CD4-positive, CD25-positive, alpha-beta regulatory T cell (primary cell): ENCODE results near the gene DNASE1L3. TPM values are rescaled to one million over a fixed set of nuclear protein-coding genes. Genes with fewer than 3 reads are reported as not detected.
"Not testable (repeated sequence)": the region's sequence is repeated elsewhere in the genome, so short reads cannot be mapped to it uniquely, and the experiment has no call there.

Experiments used
- ATAC-seq, 2 donors: fragments of 150-1000 bp; cut with Tn5 transposase; one replicate each; pipeline ENCODE4 v1.10.0; 2021; ENCODE audit warnings: low read depth in 2 of 2, moderate number of reproducible peaks in 2 of 2, moderate library complexity in 1 of 2
- DNase-seq, 3 donors: peaks; one replicate each; pipeline versions ENCODE4 v3.0.0 to v3.0.0-alpha.2; 2012 to 2022; ENCODE audit warnings: mixed read lengths in 1 of 3
- H3K27ac ChIP-seq: one replicate; pipeline ENCODE4 v1.7.0; 2013; ENCODE audit warnings: mild to moderate bottlenecking, low read length; ENCODE audit not compliant: insufficient read depth, poor library complexity, severe bottlenecking
- H3K27me3 ChIP-seq: one replicate; pipeline ENCODE4 v1.7.0; 2013; ENCODE audit warnings: low read length; ENCODE audit not compliant: control insufficient read depth, insufficient read depth
- H3K36me3 ChIP-seq: one replicate; pipeline ENCODE4 v1.7.0; 2013; ENCODE audit warnings: mild to moderate bottlenecking, low read length, moderate library complexity; ENCODE audit not compliant: control insufficient read depth, insufficient read depth
- H3K4me1 ChIP-seq: 2 replicates; pipeline ENCODE4 v1.7.0; 2013; ENCODE audit warnings: mild to moderate bottlenecking, low read length; ENCODE audit not compliant: insufficient read depth, control insufficient read depth, poor library complexity, severe bottlenecking
- H3K4me3 ChIP-seq: one replicate; pipeline ENCODE4 v1.7.0; 2013; ENCODE audit warnings: low read depth, mild to moderate bottlenecking, low read length, moderate library complexity
- H3K9me3 ChIP-seq, 2 experiments: 1 replicate in 1 of 2; 2 replicates in 1 of 2; pipeline ENCODE4 v1.7.0; 2013; ENCODE audit warnings: low read length in 2 of 2, mild to moderate bottlenecking in 1 of 2, moderate library complexity in 1 of 2; ENCODE audit not compliant: control insufficient read depth in 2 of 2
- H3K27ac Mint-ChIP-seq, 3 donors: one replicate each; pipeline ENCODE4 v1.8.0; 2020 to 2022; ENCODE audit warnings: mild to moderate bottlenecking in 3 of 3, mixed read lengths in 3 of 3, moderate library complexity in 2 of 3
- H3K27me3 Mint-ChIP-seq: one replicate; pipeline ENCODE4 v1.8.0; 2022; ENCODE audit warnings: mild to moderate bottlenecking, mixed read lengths
- H3K36me3 Mint-ChIP-seq: one replicate; pipeline ENCODE4 v1.8.0; 2020; ENCODE audit warnings: mixed read lengths
- H3K4me1 Mint-ChIP-seq, 4 donors: one replicate each; pipeline ENCODE4 v1.8.0; 2020 to 2022; ENCODE audit warnings: mixed read lengths in 4 of 4, mild to moderate bottlenecking in 1 of 4
- H3K4me3 Mint-ChIP-seq, 4 donors: one replicate each; pipeline ENCODE4 v1.8.0; 2020 to 2022; ENCODE audit warnings: mild to moderate bottlenecking in 4 of 4, mixed read lengths in 4 of 4, moderate library complexity in 3 of 4
- H3K9me3 Mint-ChIP-seq, 7 donors: one replicate each; pipeline ENCODE4 v1.8.0; 2020 to 2022; ENCODE audit warnings: mixed read lengths in 7 of 7, mild to moderate bottlenecking in 3 of 7, moderate library complexity in 2 of 7
- polyA plus RNA-seq, 4 donors: library from polyadenylated mRNA; unstranded; fragments of 300-500 nt; fragmentation: Illumina TruSeq; gene quantifications; one replicate each; pipeline ENCODE4 v1.2.3, GENCODE V29; 2021
- total RNA-seq: library from RNA; stranded (reverse); gene quantifications from one replicate; pipeline ENCODE4 v1.2.3, GENCODE V29; 2022

The DNASE1L3 gene
- total and polyA plus RNA-seq, 5 donors from 2014 or later: 0.14 TPM; not detected in 4

DNA sequence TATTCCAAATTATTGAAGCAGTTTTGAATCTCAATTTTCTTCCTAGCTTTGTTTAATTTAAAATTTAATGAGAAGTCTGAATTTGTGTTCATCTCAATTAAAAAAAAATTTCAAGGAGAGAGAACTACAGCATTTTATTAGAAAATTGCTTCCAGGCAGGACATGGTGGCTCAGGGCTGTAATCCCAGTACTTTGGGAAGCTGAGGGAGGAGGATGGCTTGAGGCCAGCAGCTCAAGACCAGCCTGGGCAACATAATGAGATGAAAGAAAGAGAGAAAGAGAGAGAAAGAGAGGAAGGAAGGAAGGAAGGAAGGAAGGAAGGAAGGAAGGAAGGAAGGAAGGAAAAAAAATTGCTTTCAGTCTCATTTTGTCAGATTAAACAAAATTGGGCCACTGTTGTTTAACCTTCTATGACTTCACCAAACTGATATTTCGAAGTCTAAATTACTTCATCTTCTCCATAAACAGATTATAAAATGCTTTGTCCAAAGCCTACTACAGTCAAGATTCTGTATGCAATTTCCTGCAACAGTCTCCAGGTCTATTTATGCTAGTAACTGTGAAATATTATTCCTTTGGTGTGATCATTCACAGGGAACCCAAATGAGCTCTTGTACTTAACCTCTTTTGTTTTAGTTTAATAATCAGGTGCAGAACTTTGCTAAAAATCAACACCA is 20.2 kb upstream of the DNASE1L3 start:
- DNase-seq (no peak), ATAC-seq (no peak)
- Histone ChIP-seq H3K27me3 (peaks cover 17% of the 10 kb centered on the region), H3K36me3 (no peaks in the 10 kb centered on the region), H3K27ac (no peak overlapping the region), H3K4me3 (no peak overlapping the region), H3K4me1 (no peaks in the 10 kb centered on the region), H3K9me3 (no peaks in the 10 kb centered on the region)
- Mint-ChIP-seq H3K4me3 (no peak overlapping the region), H3K36me3 (no peaks in the 10 kb centered on the region), H3K4me1 (no peaks in the 10 kb centered on the region), H3K27ac (no peak overlapping the region), H3K9me3 (no peaks in the 10 kb centered on the region), H3K27me3 (peaks cover 72% of the 10 kb centered on the region)

DNA sequence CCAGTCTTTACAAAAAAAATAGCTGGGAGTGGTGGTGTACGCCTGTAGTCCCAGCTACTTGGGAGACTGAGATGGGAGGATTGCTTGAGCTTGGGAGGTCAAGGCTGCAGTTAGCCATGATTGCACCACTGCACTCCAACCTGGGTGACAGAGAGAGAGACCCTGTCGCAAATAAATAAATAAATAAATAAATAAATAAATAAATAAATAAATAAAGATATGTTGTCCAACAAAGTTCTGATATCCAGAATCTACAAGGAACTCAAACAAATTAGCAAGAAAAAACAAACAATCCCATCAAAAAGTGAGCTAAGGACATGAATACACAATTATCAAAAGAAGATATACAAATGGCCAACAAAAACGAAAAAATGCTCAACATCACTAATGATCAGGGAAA is 17.2 kb upstream of the DNASE1L3 start:
- not testable (repeated sequence) for H3K27ac Mint-ChIP-seq, H3K36me3 ChIP-seq, H3K4me1 ChIP-seq, H3K4me3 ChIP-seq, ATAC-seq, H3K4me3 Mint-ChIP-seq, H3K9me3 Mint-ChIP-seq, H3K36me3 Mint-ChIP-seq, H3K9me3 ChIP-seq, H3K4me1 Mint-ChIP-seq, H3K27ac ChIP-seq, DNase-seq
- H3K27me3 Mint-ChIP-seq: peaks cover 56% of the 10 kb centered on the region
- peaks cover 10% of the 10 kb centered on the region for H3K27me3 ChIP-seq

DNA sequence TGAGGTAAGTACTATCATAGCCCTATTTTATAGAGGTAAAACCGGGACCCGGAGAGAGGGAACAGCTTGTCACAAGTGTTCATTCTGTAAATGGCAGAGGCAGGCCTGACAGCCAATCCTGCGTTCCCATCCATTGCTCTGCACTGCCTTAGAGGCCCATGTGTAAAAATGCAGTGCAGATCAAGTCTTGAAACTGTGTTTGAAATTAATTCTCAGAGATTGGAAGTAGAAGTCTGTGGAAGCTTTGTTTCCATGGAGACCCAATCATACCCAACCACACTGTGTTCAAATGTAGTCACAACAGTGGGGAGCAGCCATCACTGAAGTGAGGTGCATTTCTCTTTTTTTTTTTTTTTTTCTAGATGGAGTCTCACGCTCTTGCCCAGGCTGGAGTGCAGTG is 13.1 kb upstream of the DNASE1L3 start:
- Mint-ChIP-seq H3K27me3 (peaks cover 36% of the 10 kb centered on the region), H3K4me1 (no peaks in the 10 kb centered on the region), H3K4me3 (no peak overlapping the region), H3K27ac (no peak overlapping the region), H3K9me3 (no peaks in the 10 kb centered on the region), H3K36me3 (no peaks in the 10 kb centered on the region)
- Histone ChIP-seq H3K4me1 (no peaks in the 10 kb centered on the region), H3K9me3 (no peaks in the 10 kb centered on the region), H3K27ac (no peak overlapping the region), H3K36me3 (no peaks in the 10 kb centered on the region), H3K4me3 (no peak overlapping the region), H3K27me3 (no peaks in the 10 kb centered on the region)
- ATAC-seq (no peak), DNase-seq (no peak)

DNA sequence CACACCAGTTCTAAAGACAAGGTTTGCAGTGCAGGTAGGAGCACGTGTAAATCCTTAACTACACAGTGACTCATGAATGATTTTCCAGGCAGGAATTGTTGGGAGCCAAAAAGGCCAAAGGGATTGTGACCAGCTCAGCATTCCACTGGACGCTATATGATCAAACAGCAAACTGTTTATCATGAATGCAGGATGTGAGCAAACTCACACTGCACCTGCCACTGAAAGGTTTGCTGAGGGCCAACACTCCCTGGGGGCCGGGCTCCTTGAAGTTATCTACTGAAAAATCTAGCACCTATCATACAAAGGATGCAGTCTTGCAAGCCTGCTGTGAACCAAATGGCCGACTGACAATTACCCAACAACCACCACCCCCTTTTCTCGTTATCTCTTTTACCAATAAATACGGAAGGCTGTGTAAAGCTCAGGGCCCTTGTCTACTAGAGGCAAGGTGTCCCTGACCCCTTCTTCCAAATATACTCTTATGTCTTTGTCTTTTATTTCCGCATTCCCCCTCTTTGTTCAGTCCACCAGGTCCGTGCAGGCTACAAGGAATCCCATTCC is 11.5 kb upstream of the DNASE1L3 start:
- no peak overlapping the region for H3K4me3 ChIP-seq
- H3K27me3 ChIP-seq: no peaks in the 10 kb centered on the region
- no peaks in the 10 kb centered on the region for H3K9me3 ChIP-seq
- no peaks in the 10 kb centered on the region for H3K36me3 ChIP-seq
- peaks cover 32% of the 10 kb centered on the region for H3K27me3 Mint-ChIP-seq
- ATAC-seq (no peak), DNase-seq (no peak)
- no peak overlapping the region for H3K27ac ChIP-seq
- no peak overlapping the region for H3K27ac Mint-ChIP-seq
- H3K4me1 ChIP-seq: no peaks in the 10 kb centered on the region
- H3K9me3 Mint-ChIP-seq: no peaks in the 10 kb centered on the region
- no peak overlapping the region for H3K4me3 Mint-ChIP-seq
- H3K36me3 Mint-ChIP-seq: no peaks in the 10 kb centered on the region
- H3K4me1 Mint-ChIP-seq: no peaks in the 10 kb centered on the region

DNA sequence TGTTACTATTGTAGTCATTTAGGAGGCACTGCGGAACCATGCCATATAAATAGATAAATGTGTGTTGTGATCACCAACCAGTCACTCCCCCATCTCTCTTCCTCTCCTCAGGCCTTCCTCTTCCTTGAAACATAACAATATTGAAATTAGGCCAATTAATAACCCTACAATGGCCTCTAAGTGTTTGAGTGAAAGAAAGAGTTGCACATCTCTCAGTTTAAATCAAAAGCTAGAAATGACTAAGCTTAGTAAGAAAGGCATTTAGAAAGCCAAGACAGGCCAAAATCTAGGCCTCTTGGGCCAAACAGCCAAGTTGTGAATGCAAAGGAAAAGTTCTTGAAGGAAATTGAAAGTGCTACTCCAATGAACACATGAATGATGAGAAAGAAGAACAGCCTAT is 8.1 kb upstream of the DNASE1L3 start:
- Histone ChIP-seq H3K4me1 (peaks cover 3% of the 10 kb centered on the region), H3K27me3 (no peaks in the 10 kb centered on the region), H3K36me3 (no peaks in the 10 kb centered on the region), H3K27ac (no peak overlapping the region), H3K4me3 (no peak overlapping the region), H3K9me3 (no peaks in the 10 kb centered on the region)
- DNase-seq: no peak
- no peak for ATAC-seq
- no peaks in the 10 kb centered on the region for H3K36me3 Mint-ChIP-seq
- peaks cover 0 to 6% (median 5%) of the 10 kb centered on the region in 4 donors for H3K4me1 Mint-ChIP-seq
- no peaks in the 10 kb centered on the region for H3K9me3 Mint-ChIP-seq
- no peak overlapping the region for H3K4me3 Mint-ChIP-seq
- peaks cover 13% of the 10 kb centered on the region for H3K27me3 Mint-ChIP-seq
- peak overlapping the region in 1 of 3 donors; percentile 8 for H3K27ac Mint-ChIP-seq

DNA sequence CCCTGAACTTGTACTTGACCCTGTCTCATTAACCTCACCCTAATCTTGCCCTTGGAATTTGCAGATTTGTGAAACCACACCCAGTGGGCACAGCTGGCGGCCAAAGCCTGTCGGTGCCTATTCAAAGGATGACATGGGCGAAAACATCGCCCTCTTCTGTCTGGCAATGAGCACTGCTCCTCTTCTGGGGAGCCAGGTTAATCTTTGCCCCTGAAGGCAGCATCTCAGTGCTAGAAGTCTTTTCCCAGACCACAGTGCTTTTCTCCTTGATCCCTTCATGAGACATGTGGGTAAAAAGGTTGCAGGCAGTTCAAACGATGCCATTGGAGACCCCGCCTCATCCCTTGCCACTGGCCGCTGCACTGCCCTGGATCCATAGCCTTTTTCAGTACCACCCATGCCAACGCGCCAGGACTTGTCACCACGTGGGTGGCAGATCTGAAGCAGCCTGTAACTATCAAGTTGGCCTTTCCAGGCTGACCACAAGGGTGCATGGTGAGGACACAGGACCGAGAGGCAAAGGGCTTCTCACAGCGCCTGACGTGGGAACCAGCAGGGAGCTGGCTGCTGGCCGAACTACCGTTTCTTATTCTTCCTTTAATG is 6.5 kb upstream of the DNASE1L3 start:
- Mint-ChIP-seq H3K36me3 (no peaks in the 10 kb centered on the region), H3K27me3 (peaks cover 12% of the 10 kb centered on the region), H3K4me1 (peaks cover 0 to 6% (median 5%) of the 10 kb centered on the region in 4 donors), H3K4me3 (peak overlapping the region in 1 of 4 donors; percentile 20), H3K27ac (no peak overlapping the region), H3K9me3 (no peaks in the 10 kb centered on the region)
- H3K4me1 ChIP-seq: peaks cover 3% of the 10 kb centered on the region
- no peak overlapping the region for H3K4me3 ChIP-seq
- no peaks in the 10 kb centered on the region for H3K27me3 ChIP-seq
- no peak overlapping the region for H3K27ac ChIP-seq
- peak; percentile 38 to 77 (median 55) for DNase-seq
- H3K36me3 ChIP-seq: no peaks in the 10 kb centered on the region
- H3K9me3 ChIP-seq: no peaks in the 10 kb centered on the region
- ATAC-seq: peak; percentile 75

DNA sequence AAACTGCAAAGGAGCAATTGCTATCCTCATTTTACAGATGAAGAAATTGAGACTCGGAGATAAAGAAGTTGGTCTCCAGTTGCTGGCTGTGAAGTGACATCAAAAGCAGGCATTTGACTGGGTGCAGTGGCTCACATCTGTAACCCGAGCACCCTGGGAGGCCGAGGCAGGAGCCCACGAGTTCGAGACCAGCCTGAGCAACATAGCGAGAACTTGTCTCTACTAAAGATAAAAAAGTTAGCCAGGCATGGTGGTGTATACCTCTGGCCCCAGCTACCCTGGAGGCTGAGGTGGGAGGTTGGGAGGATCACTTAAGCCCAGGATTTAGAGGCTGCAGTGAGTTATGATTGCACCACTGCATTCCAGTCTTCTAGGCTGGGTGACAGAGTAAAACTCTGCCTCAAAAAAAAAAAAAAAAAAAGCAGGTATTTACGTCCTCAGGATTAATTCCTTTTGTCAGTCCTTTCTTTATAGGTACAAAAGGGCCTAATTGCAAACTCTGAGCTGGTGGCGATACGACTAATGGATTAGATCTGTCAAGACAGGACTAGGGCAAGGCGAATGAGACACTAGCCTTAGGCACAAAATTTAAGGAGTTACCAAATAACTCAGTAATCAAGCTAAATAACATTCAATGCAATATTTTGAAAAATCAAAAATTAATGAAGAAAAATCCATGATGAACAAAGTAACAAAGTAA is 5.9 kb upstream of the DNASE1L3 start:
- no peaks in the 10 kb centered on the region for H3K9me3 Mint-ChIP-seq
- Histone ChIP-seq H3K27me3 (no peaks in the 10 kb centered on the region), H3K27ac (no peak overlapping the region), H3K4me1 (peaks cover 3% of the 10 kb centered on the region), H3K4me3 (no peak overlapping the region), H3K36me3 (no peaks in the 10 kb centered on the region), H3K9me3 (no peaks in the 10 kb centered on the region)
- no peak overlapping the region for H3K4me3 Mint-ChIP-seq
- H3K4me1 Mint-ChIP-seq: peaks cover 0 to 6% (median 5%) of the 10 kb centered on the region in 4 donors
- peaks cover 11% of the 10 kb centered on the region for H3K27me3 Mint-ChIP-seq
- H3K36me3 Mint-ChIP-seq: no peaks in the 10 kb centered on the region
- H3K27ac Mint-ChIP-seq: no peak overlapping the region
- DNase-seq (no peak), ATAC-seq (no peak)
